Neural progenitor cell (in vitro differentiated cells): ENCODE data around the gene B9D1.

ENCODE experiments used
- EZH2 ChIP-seq: fragments of 200-600 bp; sonication (generic); IDR thresholded peaks from 2 replicates; pipeline ENCODE4 v1.6.1; 2017; ENCODE audit warnings: antibody characterized with exemption, mild to moderate bottlenecking, moderate library complexity
- EZH2phosphoT487 ChIP-seq: fragments of 200-600 bp; sonication (generic); IDR thresholded peaks from 2 replicates; pipeline ENCODE4 v1.6.1; 2017; ENCODE audit warnings: antibody characterized with exemption
- TF ChIP-seq, protein P1 (sequence below): fragments of 200-600 bp; sonication (generic); IDR thresholded peaks from 2 replicates; pipeline ENCODE4 v1.5.1; 2017; ENCODE audit warnings: antibody characterized with exemption, mild to moderate bottlenecking

DNA sequence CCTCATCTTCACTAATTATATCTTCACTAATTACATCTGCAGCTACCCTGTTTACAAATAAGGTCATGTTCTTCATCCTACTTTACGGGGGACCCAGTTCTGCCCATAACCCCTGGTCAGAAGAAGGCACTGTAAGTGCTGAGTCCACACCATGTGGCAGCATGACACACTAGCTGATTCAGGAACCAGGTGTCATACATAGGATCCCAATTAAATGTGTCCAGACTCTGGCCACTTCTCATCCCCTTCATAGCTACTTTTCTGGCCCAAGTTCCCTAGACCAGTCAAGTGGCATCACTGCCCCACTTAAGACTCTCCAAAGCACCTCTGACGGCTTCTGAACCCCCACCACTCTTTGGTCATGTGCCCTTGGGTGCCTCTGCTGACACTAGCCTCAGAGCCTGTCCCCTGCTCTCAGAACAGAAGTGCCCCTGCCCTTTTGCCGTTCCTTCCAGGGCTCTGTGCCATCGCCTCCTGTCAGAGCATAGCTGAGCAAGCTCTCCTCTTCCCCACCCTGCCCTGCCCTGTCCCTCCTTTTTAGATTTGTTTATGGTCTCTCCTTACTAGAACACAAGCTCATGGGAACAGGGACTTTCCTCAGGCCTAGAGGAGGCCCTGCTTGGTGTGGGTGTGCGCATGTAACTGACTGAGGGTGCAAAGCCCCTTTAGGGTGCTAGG, 61.1 kb downstream of the B9D1 start:
- TF ChIP-seq, protein P1, sequence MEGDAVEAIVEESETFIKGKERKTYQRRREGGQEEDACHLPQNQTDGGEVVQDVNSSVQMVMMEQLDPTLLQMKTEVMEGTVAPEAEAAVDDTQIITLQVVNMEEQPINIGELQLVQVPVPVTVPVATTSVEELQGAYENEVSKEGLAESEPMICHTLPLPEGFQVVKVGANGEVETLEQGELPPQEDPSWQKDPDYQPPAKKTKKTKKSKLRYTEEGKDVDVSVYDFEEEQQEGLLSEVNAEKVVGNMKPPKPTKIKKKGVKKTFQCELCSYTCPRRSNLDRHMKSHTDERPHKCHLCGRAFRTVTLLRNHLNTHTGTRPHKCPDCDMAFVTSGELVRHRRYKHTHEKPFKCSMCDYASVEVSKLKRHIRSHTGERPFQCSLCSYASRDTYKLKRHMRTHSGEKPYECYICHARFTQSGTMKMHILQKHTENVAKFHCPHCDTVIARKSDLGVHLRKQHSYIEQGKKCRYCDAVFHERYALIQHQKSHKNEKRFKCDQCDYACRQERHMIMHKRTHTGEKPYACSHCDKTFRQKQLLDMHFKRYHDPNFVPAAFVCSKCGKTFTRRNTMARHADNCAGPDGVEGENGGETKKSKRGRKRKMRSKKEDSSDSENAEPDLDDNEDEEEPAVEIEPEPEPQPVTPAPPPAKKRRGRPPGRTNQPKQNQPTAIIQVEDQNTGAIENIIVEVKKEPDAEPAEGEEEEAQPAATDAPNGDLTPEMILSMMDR, result no peak
- TF ChIP-seq EZH2phosphoT487, result no peak
- no peak for TF ChIP-seq EZH2
